ENCODE results near the gene USP21. TPM values are rescaled to one million over a fixed set of nuclear protein-coding genes. Genes with fewer than 3 reads are reported as not detected.

The USP21 gene
- total and polyA plus RNA-seq, 2 donors (not counting 3 experiments of a cell fraction or from before 2014, with no cell fraction given), result 19.7 to 29.2 TPM

GRCh38 chr1:161139766-161140165, 19.5 kb upstream of the USP21 start:
- Histone ChIP-seq H3K9me3 (replicated peaks; ENCODE audit: control insufficient read depth, insufficient read depth, low read length) (no peaks in the 10 kb centered on the region), H3K4me3 (replicated peaks in 1 of 3; ENCODE audit: insufficient read depth in 1 of 3, low read depth in 1 of 3, low read length in 3 of 3) (no peak overlapping the region), H3K27ac (ENCODE audit: insufficient read depth, low read depth, low read length) (no peak overlapping the region), H3K9ac (replicated peaks; ENCODE audit: extremely low read depth, insufficient read depth, low read length) (no peak overlapping the region), H4K20me1 (replicated peaks; ENCODE audit: control insufficient read depth, extremely low read depth, insufficient read depth, low read length) (no peaks in the 10 kb centered on the region), H3K4me1 (ENCODE audit: control insufficient read depth, extremely low read depth, insufficient read depth, low read length) (no peaks in the 10 kb centered on the region), H3K4me2 (ENCODE audit: insufficient read depth, low read length) (no peak overlapping the region), H3K36me3 (ENCODE audit: control insufficient read depth in 2 of 2, extremely low read depth in 1 of 2, insufficient read depth in 2 of 2, low read length in 2 of 2) (no peaks in the 10 kb centered on the region), H3K27me3 (ENCODE audit: control insufficient read depth in 2 of 2, insufficient read depth in 2 of 2, low read length in 2 of 2) (no peaks in the 10 kb centered on the region), H3K9me1 (replicated peaks; ENCODE audit: control insufficient read depth, extremely low read depth, insufficient read depth, low read length) (no peaks in the 10 kb centered on the region), H3K79me2 (ENCODE audit: control insufficient read depth, insufficient read depth, low read length) (peaks cover 3% of the 10 kb centered on the region), H2AFZ (ENCODE audit: low read depth, low read length) (no peak overlapping the region)
- POLR2A ChIA-PET, result no interaction called here
- CTCF ChIA-PET, result interaction anchor here (0.6 to 5.4 kb wide), 12 partner anchors 12 to 414 kb away, joined by 3 to 51 read pairs (median 4); partner anchors contain the start of genes KLHDC9 and UFC1
- intact Hi-C loops (cut with micrococcal nuclease) (loop anchor here (1.0 to 2.0 kb wide), 5 partner anchors 41 to 413 kb away; partner anchors contain the start of genes KLHDC9 and USF1), dilution Hi-C loops (cut with MboI; ENCODE audit: extremely low pct_ligation_motif_present, low sequenced_read_pairs) (no loop called here)
- BruUV-seq (replicated peaks), result no TSS peak
- peak; percentile 18 to 47 for TF ChIP-seq CTCF (IDR thresholded peaks at IDR 0.05; ENCODE audit: extremely low read depth in 1 of 2, insufficient read depth in 1 of 2, low read depth in 1 of 2, low read length in 2 of 2)
- TF ChIP-seq EZH2 (IDR thresholded peaks at IDR 0.05; ENCODE audit: borderline replicate concordance, low read depth, low read length, severe bottlenecking), result no peak
- DNase-seq (ENCODE audit: low read depth, low spot score), result peak; percentile 75
- peak; percentile 53 for FAIRE-seq

GRCh38 chr1:161140755-161141400, 18.4 kb upstream of the USP21 start:
- Histone ChIP-seq H3K36me3 (ENCODE audit: control insufficient read depth in 2 of 2, extremely low read depth in 1 of 2, insufficient read depth in 2 of 2, low read length in 2 of 2) (no peaks in the 10 kb centered on the region), H3K27ac (ENCODE audit: insufficient read depth, low read depth, low read length) (no peak overlapping the region), H4K20me1 (replicated peaks; ENCODE audit: control insufficient read depth, extremely low read depth, insufficient read depth, low read length) (no peaks in the 10 kb centered on the region), H3K4me1 (ENCODE audit: control insufficient read depth, extremely low read depth, insufficient read depth, low read length) (no peaks in the 10 kb centered on the region), H3K4me2 (ENCODE audit: insufficient read depth, low read length) (no peak overlapping the region), H3K9ac (replicated peaks; ENCODE audit: extremely low read depth, insufficient read depth, low read length) (no peak overlapping the region), H3K9me1 (replicated peaks; ENCODE audit: control insufficient read depth, extremely low read depth, insufficient read depth, low read length) (no peaks in the 10 kb centered on the region), H3K9me3 (replicated peaks; ENCODE audit: control insufficient read depth, insufficient read depth, low read length) (no peaks in the 10 kb centered on the region), H3K4me3 (replicated peaks in 1 of 3; ENCODE audit: insufficient read depth in 1 of 3, low read depth in 1 of 3, low read length in 3 of 3) (no peak overlapping the region), H3K79me2 (ENCODE audit: control insufficient read depth, insufficient read depth, low read length) (no peaks in the 10 kb centered on the region), H3K27me3 (ENCODE audit: control insufficient read depth in 2 of 2, insufficient read depth in 2 of 2, low read length in 2 of 2) (no peaks in the 10 kb centered on the region), H2AFZ (ENCODE audit: low read depth, low read length) (no peak overlapping the region)
- no peak for TF ChIP-seq MYC (IDR thresholded peaks at IDR 0.05; ENCODE audit: low read depth, low read length)
- no peak for TF ChIP-seq POLR2AphosphoS5 (IDR thresholded peaks at IDR 0.05; ENCODE audit: insufficient read depth, low read depth, low read length)
- TF ChIP-seq MAX (IDR thresholded peaks at IDR 0.05; ENCODE audit: insufficient read depth, insufficient read length), result no peak
- no peak for TF ChIP-seq CTCF (IDR thresholded peaks at IDR 0.05; ENCODE audit: extremely low read depth in 1 of 2, insufficient read depth in 1 of 2, low read depth in 1 of 2, low read length in 2 of 2)
- no peak for TF ChIP-seq EZH2 (IDR thresholded peaks at IDR 0.05; ENCODE audit: borderline replicate concordance, low read depth, low read length, severe bottlenecking)
- TF ChIP-seq JUN (IDR thresholded peaks at IDR 0.05; ENCODE audit: borderline replicate concordance, insufficient read depth, insufficient read length, low read depth), result no peak
- TF ChIP-seq FOS (IDR thresholded peaks at IDR 0.05; ENCODE audit: borderline replicate concordance, insufficient read depth, low read length), result no peak
- no peak for TF ChIP-seq POLR2A (IDR thresholded peaks at IDR 0.05; ENCODE audit: low read depth, low read length)
- no peak for TF ChIP-seq GATA2 (IDR thresholded peaks at IDR 0.05; ENCODE audit: insufficient read depth, insufficient read length, low read depth, low read length)
- dilution Hi-C loops (cut with MboI; ENCODE audit: extremely low pct_ligation_motif_present, low sequenced_read_pairs) (no loop called here), intact Hi-C loops (cut with micrococcal nuclease) (loop anchor here (1.0 to 2.0 kb wide), 2 partner anchors 148 to 414 kb away; no protein-coding TSS in a partner anchor)
- BruUV-seq (replicated peaks), result no TSS peak
- DNase-seq (ENCODE audit: low read depth, low spot score) (no peak), FAIRE-seq (no peak)
- ChIA-PET POLR2A (no interaction called here), CTCF (interaction anchor here (0.6 to 5.4 kb wide), 16 partner anchors 8 to 415 kb away, joined by 3 to 51 read pairs (median 4); partner anchors contain the start of genes ITLN2, KLHDC9, TSTD1 and UFC1)

Measured in endothelial cell of umbilical vein (primary cell).